ENCODE measurements around the gene NF1.

The NF1 gene

DNA sequence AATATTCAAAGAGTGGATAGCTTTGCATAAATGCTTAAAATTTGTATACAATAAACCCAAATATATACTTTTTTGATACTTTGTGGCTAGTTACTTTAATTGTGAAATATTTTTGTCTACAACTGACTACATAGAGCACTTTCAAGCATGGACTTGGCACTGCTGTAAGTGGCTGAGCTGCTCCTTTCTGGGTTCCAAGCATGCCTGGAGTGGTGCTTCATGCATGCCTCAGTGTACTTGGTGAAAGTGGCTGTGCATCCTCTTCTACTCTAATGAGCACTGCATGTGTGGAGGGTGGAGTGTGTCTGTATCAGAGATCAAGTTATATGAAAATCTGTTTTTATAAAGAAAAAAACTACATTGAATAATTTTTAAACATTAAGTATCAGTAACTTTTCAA, 108.2 kb downstream of the NF1 start:
- H2AFZ ChIP-seq (ENCODE audit: low read depth, low read length) = no peak overlapping the region
- H3K4me3 ChIP-seq (ENCODE audit: low read length) = no peak overlapping the region
- H3K9ac ChIP-seq (ENCODE audit: low read length) = no peak overlapping the region
- H3K27ac ChIP-seq (ENCODE audit: low read length) = no peak overlapping the region
- no peak overlapping the region for H3K4me2 ChIP-seq (ENCODE audit: low read length)
- H3K79me2 ChIP-seq (ENCODE audit: low read length) = no peaks in the 10 kb centered on the region
- no peaks in the 10 kb centered on the region for H3K9me3 ChIP-seq (ENCODE audit: insufficient read depth, low read length)
- H4K20me1 ChIP-seq (ENCODE audit: insufficient read depth, low read length) = no peaks in the 10 kb centered on the region
- no peak for TF ChIP-seq EZH2phosphoT487 (IDR thresholded peaks at IDR 0.05; ENCODE audit: low read depth)
- TF ChIP-seq, protein P1, sequence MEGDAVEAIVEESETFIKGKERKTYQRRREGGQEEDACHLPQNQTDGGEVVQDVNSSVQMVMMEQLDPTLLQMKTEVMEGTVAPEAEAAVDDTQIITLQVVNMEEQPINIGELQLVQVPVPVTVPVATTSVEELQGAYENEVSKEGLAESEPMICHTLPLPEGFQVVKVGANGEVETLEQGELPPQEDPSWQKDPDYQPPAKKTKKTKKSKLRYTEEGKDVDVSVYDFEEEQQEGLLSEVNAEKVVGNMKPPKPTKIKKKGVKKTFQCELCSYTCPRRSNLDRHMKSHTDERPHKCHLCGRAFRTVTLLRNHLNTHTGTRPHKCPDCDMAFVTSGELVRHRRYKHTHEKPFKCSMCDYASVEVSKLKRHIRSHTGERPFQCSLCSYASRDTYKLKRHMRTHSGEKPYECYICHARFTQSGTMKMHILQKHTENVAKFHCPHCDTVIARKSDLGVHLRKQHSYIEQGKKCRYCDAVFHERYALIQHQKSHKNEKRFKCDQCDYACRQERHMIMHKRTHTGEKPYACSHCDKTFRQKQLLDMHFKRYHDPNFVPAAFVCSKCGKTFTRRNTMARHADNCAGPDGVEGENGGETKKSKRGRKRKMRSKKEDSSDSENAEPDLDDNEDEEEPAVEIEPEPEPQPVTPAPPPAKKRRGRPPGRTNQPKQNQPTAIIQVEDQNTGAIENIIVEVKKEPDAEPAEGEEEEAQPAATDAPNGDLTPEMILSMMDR (IDR thresholded peaks at IDR 0.05; ENCODE audit: low read depth, low read length) = no peak
- no peaks in the 10 kb centered on the region for H3K4me1 ChIP-seq (ENCODE audit: low read length)
- no peaks in the 10 kb centered on the region for H3K36me3 ChIP-seq (replicated peaks; ENCODE audit: low read depth, low read length)
- no peaks in the 10 kb centered on the region for H3K27me3 ChIP-seq (ENCODE audit: low read depth, low read length)

DNA sequence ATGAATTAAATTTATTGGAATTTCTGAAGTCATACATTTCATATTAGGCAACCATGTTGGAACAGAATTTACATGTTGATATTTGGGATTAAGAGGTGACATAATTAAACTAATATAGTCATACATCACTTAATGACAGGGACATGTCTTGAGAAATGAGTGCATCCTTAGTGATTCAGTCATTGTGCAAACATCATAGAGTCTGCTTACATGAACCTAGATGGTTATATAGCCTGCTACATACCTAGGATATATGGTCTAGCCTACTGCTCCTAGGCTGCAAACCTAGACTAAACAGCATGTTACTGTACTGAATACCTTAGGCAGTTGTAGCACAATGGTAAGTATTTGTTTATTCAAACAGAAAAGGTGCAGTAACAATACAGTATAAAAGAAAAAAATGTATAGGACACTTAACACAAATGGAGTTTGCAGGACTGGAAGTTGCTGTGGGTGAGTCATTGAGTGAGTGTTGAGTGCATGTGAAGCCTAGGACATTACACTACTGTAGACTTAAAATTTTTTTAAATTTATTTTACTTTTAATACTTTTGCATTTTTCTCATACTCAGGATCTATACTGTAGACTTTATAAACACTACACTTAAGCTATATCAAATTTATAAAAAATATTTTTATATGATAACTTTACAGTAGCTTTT, 116.7 kb downstream of the NF1 start:
- Histone ChIP-seq H3K4me2 (ENCODE audit: low read length) (no peak overlapping the region), H3K79me2 (ENCODE audit: low read length) (no peaks in the 10 kb centered on the region), H3K36me3 (replicated peaks; ENCODE audit: low read depth, low read length) (no peaks in the 10 kb centered on the region), H3K27me3 (ENCODE audit: low read depth, low read length) (no peaks in the 10 kb centered on the region), H3K4me3 (ENCODE audit: low read length) (no peak overlapping the region), H3K9ac (ENCODE audit: low read length) (no peak overlapping the region), H3K4me1 (ENCODE audit: low read length) (no peaks in the 10 kb centered on the region), H2AFZ (ENCODE audit: low read depth, low read length) (no peak overlapping the region), H4K20me1 (ENCODE audit: insufficient read depth, low read length) (no peaks in the 10 kb centered on the region), H3K27ac (ENCODE audit: low read length) (no peak overlapping the region), H3K9me3 (ENCODE audit: insufficient read depth, low read length) (no peaks in the 10 kb centered on the region)
- TF ChIP-seq, protein P1 (IDR thresholded peaks at IDR 0.05; ENCODE audit: low read depth, low read length) = no peak
- no peak for TF ChIP-seq EZH2phosphoT487 (IDR thresholded peaks at IDR 0.05; ENCODE audit: low read depth)

DNA sequence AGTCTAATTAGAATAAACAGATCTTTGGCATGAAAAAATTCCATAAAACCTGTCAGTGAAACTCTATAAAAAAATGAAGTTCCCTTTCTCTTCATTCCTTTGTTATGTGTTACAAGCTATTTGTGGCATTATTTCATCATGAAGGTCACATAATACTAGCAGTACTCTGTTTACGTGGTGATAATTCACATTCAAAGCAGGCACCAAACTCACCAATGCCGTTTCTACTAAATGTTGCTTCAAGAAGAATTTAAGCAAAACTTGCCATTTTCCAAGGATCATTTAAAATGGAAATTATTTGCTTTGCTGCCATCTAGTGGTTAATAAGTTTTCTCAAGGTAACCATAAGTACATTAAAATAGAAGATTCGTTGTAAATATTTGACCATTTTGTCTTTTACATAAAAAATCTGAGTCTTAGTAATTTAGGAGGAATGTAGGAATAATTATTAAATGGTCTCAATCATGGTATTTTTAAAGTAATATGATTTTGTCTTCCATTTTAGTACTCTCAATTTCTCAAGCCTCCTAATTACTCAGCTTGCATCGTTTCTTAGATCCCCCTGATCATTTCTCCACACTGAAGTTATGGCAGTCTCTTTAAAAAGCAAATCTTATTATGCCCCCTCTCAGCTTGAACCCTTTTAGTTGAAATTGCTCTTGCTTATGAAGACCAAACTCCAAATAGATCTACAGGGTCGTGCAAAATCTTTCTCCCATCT, 121.4 kb downstream of the NF1 start:
- Histone ChIP-seq H3K36me3 (replicated peaks; ENCODE audit: low read depth, low read length) (no peaks in the 10 kb centered on the region), H4K20me1 (ENCODE audit: insufficient read depth, low read length) (no peaks in the 10 kb centered on the region), H3K9me3 (ENCODE audit: insufficient read depth, low read length) (no peaks in the 10 kb centered on the region), H3K27me3 (ENCODE audit: low read depth, low read length) (no peaks in the 10 kb centered on the region), H3K27ac (ENCODE audit: low read length) (no peak overlapping the region), H2AFZ (ENCODE audit: low read depth, low read length) (no peak overlapping the region), H3K79me2 (ENCODE audit: low read length) (no peaks in the 10 kb centered on the region), H3K9ac (ENCODE audit: low read length) (no peak overlapping the region), H3K4me1 (ENCODE audit: low read length) (no peaks in the 10 kb centered on the region), H3K4me2 (ENCODE audit: low read length) (no peak overlapping the region), H3K4me3 (ENCODE audit: low read length) (no peak overlapping the region)
- TF ChIP-seq, protein P1 (IDR thresholded peaks at IDR 0.05; ENCODE audit: low read depth, low read length) = peak; percentile 74
- TF ChIP-seq EZH2phosphoT487 (IDR thresholded peaks at IDR 0.05; ENCODE audit: low read depth) = no peak

DNA sequence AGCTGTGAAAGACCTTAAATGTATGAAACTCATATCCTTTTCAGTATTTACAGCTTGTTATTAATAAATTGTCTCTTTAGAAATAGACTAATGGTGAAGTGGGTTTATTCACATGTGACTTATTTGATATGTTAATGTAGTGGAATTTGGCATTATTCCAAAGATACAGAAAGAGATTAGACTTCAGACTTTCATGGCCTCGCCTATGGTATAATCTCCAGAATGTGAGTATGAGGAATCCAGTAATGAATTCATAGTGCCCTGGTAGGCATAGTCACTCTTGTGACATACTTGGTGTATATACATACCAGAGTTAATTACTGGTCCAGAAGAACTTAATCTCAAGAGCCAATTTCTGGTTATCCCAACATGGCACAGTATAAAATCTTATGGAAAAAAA, 129.6 kb downstream of the NF1 start:
- no peak overlapping the region for H2AFZ ChIP-seq (ENCODE audit: low read depth, low read length)
- no peak overlapping the region for H3K4me3 ChIP-seq (ENCODE audit: low read length)
- H3K27me3 ChIP-seq (ENCODE audit: low read depth, low read length) = no peaks in the 10 kb centered on the region
- no peak for TF ChIP-seq EZH2phosphoT487 (IDR thresholded peaks at IDR 0.05; ENCODE audit: low read depth)
- TF ChIP-seq, protein P1 (IDR thresholded peaks at IDR 0.05; ENCODE audit: low read depth, low read length) = no peak
- no peak overlapping the region for H3K4me2 ChIP-seq (ENCODE audit: low read length)
- H3K9ac ChIP-seq (ENCODE audit: low read length) = no peak overlapping the region
- no peaks in the 10 kb centered on the region for H3K9me3 ChIP-seq (ENCODE audit: insufficient read depth, low read length)
- H4K20me1 ChIP-seq (ENCODE audit: insufficient read depth, low read length) = no peaks in the 10 kb centered on the region
- no peak overlapping the region for H3K27ac ChIP-seq (ENCODE audit: low read length)
- H3K36me3 ChIP-seq (replicated peaks; ENCODE audit: low read depth, low read length) = no peaks in the 10 kb centered on the region
- no peaks in the 10 kb centered on the region for H3K79me2 ChIP-seq (ENCODE audit: low read length)
- H3K4me1 ChIP-seq (ENCODE audit: low read length) = peaks cover 7% of the 10 kb centered on the region; the same call in 1 of the 2 replicates

Measured in OCI-LY3 (cell line).